ENCODE data around the gene HNRNPC. TPM values are rescaled to one million over a fixed set of nuclear protein-coding genes. Genes with fewer than 3 reads are reported as not detected.

Gene HNRNPC
- total and polyA plus RNA-seq, 2 of the 8 experiments (the other 6 are each of a cell fraction or from before 2014, with no cell fraction given) = 781 to 1,207 TPM

DNA sequence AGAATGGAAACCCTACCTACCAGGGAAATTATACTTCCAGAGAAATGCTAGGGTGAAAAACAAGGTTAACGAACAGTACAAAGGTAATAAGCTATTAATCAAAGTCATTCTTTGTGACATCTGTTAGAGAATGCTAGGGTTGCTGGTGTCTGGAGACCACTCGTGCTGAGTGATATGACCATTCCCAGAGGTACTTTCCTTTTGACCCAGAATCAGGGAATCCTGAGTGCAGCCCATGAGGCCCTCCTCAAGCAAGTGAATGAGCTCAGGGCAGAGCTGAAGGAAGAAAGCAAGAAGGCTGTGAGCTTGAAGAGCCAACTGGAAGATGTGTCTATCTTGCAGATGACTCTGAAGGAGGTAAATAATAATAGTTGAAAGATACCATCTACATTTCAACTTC lies 42.4 kb upstream of the HNRNPC start:
- Histone ChIP-seq H3K4me2 (ENCODE audit: insufficient read depth in 1 of 2, low read depth in 2 of 2, low read length in 2 of 2) (no peak overlapping the region), H2BK5ac (ENCODE audit: low read depth, low read length) (no peak overlapping the region), H3K4me1 (replicated peaks in 1 of 4; ENCODE audit: control insufficient read depth in 3 of 4, insufficient read depth in 4 of 4, low read length in 3 of 4) (peaks cover 2 to 9% (median 4%) of the 10 kb centered on the region in 4 experiments; a peak in 4 of 7 replicates), H3K14ac (ENCODE audit: insufficient read length) (no peak overlapping the region), H3K79me1 (ENCODE audit: low read depth, low read length) (no peaks in the 10 kb centered on the region), H3K4me3 (ENCODE audit: extremely low read depth in 1 of 4, insufficient read depth in 2 of 4, low read depth in 3 of 4, low read length in 4 of 4) (no peak overlapping the region), H3K18ac (ENCODE audit: extremely low read depth, low read length) (no peak overlapping the region), H3K79me2 (ENCODE audit: control insufficient read depth in 1 of 2, insufficient read depth in 2 of 2, low read length in 2 of 2) (no peaks in the 10 kb centered on the region), H3K9me3 (ENCODE audit: insufficient read depth in 2 of 2, low read depth in 1 of 2, low read length in 1 of 2) (no peaks in the 10 kb centered on the region), H2BK20ac (ENCODE audit: low read length) (no peak overlapping the region), H4K91ac (replicated peaks; ENCODE audit: insufficient read length, low read length) (no peak overlapping the region), H3K27ac (ENCODE audit: low read depth, low read length) (no peak overlapping the region), H2AK5ac (ENCODE audit: low read depth, low read length) (no peak overlapping the region), H3K23me2 (ENCODE audit: low read depth, low read length) (peaks cover 2% of the 10 kb centered on the region), H3K4ac (replicated peaks; ENCODE audit: insufficient read length, low read depth, low read length) (no peak overlapping the region), H3K27me3 (replicated peaks in 1 of 4; ENCODE audit: control insufficient read depth in 3 of 4, extremely low read depth in 1 of 4, insufficient read depth in 3 of 4, low read length in 3 of 4) (no peaks in the 10 kb centered on the region), H3K23ac (ENCODE audit: insufficient read length) (no peak overlapping the region), H3K56ac (replicated peaks; ENCODE audit: insufficient read length, low read depth, low read length) (no peak overlapping the region), H2BK15ac (ENCODE audit: low read length) (no peak overlapping the region), H4K5ac (ENCODE audit: insufficient read length, low read depth, low read length) (no peak overlapping the region), H2BK12ac (ENCODE audit: low read depth, low read length) (no peak overlapping the region), H2BK120ac (replicated peaks; ENCODE audit: low read depth, low read length) (no peak overlapping the region), H2AFZ (ENCODE audit: low read length) (peak overlapping the region; percentile 15; the same call in 1 of the 2 replicates), H3K9ac (replicated peaks in 1 of 4; ENCODE audit: extremely low read depth in 1 of 4, low read depth in 3 of 4, low read length in 3 of 4) (no peak overlapping the region), H4K20me1 (replicated peaks in 1 of 2; ENCODE audit: control insufficient read depth in 1 of 2, insufficient read depth in 2 of 2, low read length in 2 of 2) (no peaks in the 10 kb centered on the region), H3K36me3 (ENCODE audit: control insufficient read depth in 2 of 4, insufficient read depth in 4 of 4, low read length in 3 of 4) (no peaks in the 10 kb centered on the region), H4K8ac (ENCODE audit: extremely low read depth, insufficient read depth, low read length) (no peak overlapping the region)
- no peak for FAIRE-seq
- 96% methylated on average over 2 of the region's 2 CpGs; no CpG with 5 or more reads in 1 of the 2 experiments for WGBS, 2 experiments (ENCODE audit: extremely low coverage in 1 of 2, insufficient coverage in 1 of 2, insufficient read length in 1 of 2, insufficient replicate concordance in 2 of 2, low coverage in 1 of 2, low lambda C conversion rate in 2 of 2, missing lambda C conversion rate in 1 of 2)
- CTCF ChIA-PET (ENCODE audit: partially characterized antibody) = interaction anchor here (1.1 to 3.2 kb wide), 4 partner anchors 8 to 21 kb away, joined by 3 to 10 read pairs (median 4); no protein-coding TSS in a partner anchor
- no peak for DNase-seq (ENCODE audit: low read depth in 1 of 2, low spot score in 2 of 2)
- POLR2A ChIA-PET (ENCODE audit: partially characterized antibody) = interaction anchor here (0.6 to 2.2 kb wide), 11 partner anchors 9 to 71 kb away, joined by 3 to 12 read pairs (median 4); no protein-coding TSS in a partner anchor
- TF ChIP-seq HDAC6 (IDR thresholded peaks at IDR 0.05; ENCODE audit: low read depth, low read length) (no peak), GABPA (IDR thresholded peaks at IDR 0.05; ENCODE audit: borderline replicate concordance, insufficient read depth, low read length) (no peak), ZNF274 (IDR thresholded peaks at IDR 0.05; ENCODE audit: borderline replicate concordance, extremely low read depth, low read length) (no peak)

All from H1 (cell line).